SH-SY5Y (cell line): ENCODE measurements around the gene FJX1.

Source experiments
- GATA2 ChIP-seq: IDR thresholded peaks from 2 replicates; pipeline ENCODE4 v1.6.1; 2011; ENCODE audit warnings: mild to moderate bottlenecking, low read depth, low read length
- GATA3 ChIP-seq: IDR thresholded peaks from 2 replicates; pipeline ENCODE4 v1.6.1; 2011; ENCODE audit warnings: low read depth, mild to moderate bottlenecking, low read length, moderate library complexity

DNA sequence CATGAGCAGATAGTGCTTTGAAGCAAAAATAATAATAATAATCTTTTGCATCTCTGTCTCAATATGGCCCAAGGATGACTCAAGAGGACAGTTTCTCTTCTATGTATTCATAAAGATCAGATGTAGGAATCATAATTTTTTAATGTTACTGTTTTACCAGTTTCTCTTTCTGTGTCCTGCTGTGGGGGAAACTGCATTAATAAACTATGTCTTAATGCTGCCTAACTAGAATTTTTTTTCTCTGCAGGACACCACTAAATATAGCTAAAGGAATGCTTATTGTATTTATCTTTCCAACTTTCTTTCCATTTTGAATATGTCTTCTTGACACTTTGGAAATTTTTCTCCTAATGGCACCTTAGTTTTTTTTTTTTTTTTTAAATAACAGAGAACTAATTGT lies 6.5 kb downstream of the FJX1 start:
- no peak for TF ChIP-seq GATA3
- TF ChIP-seq GATA2 = no peak
